GM23338 (cell line): ENCODE data around the gene SEC16A. TPM values are rescaled to one million over a fixed set of nuclear protein-coding genes. Genes with fewer than 3 reads are reported as not detected.
"Not testable (repeated sequence)": the region's sequence is repeated elsewhere in the genome, so short reads cannot be mapped to it uniquely, and the experiment has no call there.

Source experiments
- ATAC-seq: fragments of 200-7000 bp; cut with Tn5 transposase; 3 replicates; pipeline ENCODE4 v1.9.1; 2020
- DNase-seq: peaks from one replicate; pipeline ENCODE4 v3.0.0-alpha.2; 2015; ENCODE audit warnings: low spot score
- H2AFZ ChIP-seq: fragments of 200-600 bp; sonication (generic); 2 replicates; pipeline ENCODE4 v1.8.0; 2016; ENCODE audit warnings: antibody characterized with exemption, mild to moderate bottlenecking, moderate library complexity
- H3F3A ChIP-seq: fragments of 200-600 bp; sonication (generic); replicated peaks from 2 replicates; pipeline ENCODE4 v1.8.0; 2017; ENCODE audit warnings: antibody characterized with exemption, mixed run types, low read depth
- H3K27ac ChIP-seq: fragments of 200-600 bp; sonication (generic); 2 replicates; pipeline ENCODE4 v1.6.1; 2016; ENCODE audit warnings: low read depth
- H3K27me3 ChIP-seq: fragments of 200-600 bp; sonication (generic); 2 replicates; pipeline ENCODE4 v1.8.0; 2016; ENCODE audit warnings: mild to moderate bottlenecking, mixed run types, moderate library complexity; ENCODE audit not compliant: insufficient read depth
- H3K36me3 ChIP-seq: fragments of 200-600 bp; sonication (generic); 2 replicates; pipeline ENCODE4 v1.8.0; 2016; ENCODE audit warnings: mild to moderate bottlenecking; ENCODE audit not compliant: insufficient read depth
- H3K4me1 ChIP-seq: fragments of 200-600 bp; sonication (generic); 2 replicates; pipeline ENCODE4 v1.8.0; 2016; ENCODE audit warnings: mild to moderate bottlenecking, moderate library complexity; ENCODE audit not compliant: insufficient read depth
- H3K4me2 ChIP-seq: fragments of 200-600 bp; sonication (generic); 2 replicates; pipeline ENCODE4 v1.7.1; 2017; ENCODE audit warnings: mixed run types
- H3K4me3 ChIP-seq: fragments of 200-600 bp; sonication (generic); 2 replicates; pipeline ENCODE4 v1.6.1; 2016; ENCODE audit warnings: mixed run types
- H3K79me2 ChIP-seq: fragments of 200-600 bp; sonication (generic); replicated peaks from 2 replicates; pipeline ENCODE4 v1.8.0; 2017; ENCODE audit warnings: mild to moderate bottlenecking; ENCODE audit not compliant: insufficient read depth
- H3K9me2 ChIP-seq: fragments of 200-600 bp; sonication (generic); 2 replicates; pipeline ENCODE4 v1.8.0; 2017; ENCODE audit not compliant: insufficient read depth
- H4K20me1 ChIP-seq: fragments of 200-600 bp; sonication (generic); replicated peaks from 2 replicates; pipeline ENCODE4 v1.8.0; 2017; ENCODE audit warnings: mild to moderate bottlenecking; ENCODE audit not compliant: insufficient read depth
- H3K27ac Mint-ChIP-seq: 2 replicates; pipeline ENCODE4 v1.8.0; 2020; ENCODE audit warnings: inconsistent platforms, mild to moderate bottlenecking, moderate library complexity, mixed read lengths
- H3K27me3 Mint-ChIP-seq: 3 replicates; pipeline ENCODE4 v1.8.0; 2022; ENCODE audit warnings: low read depth, mild to moderate bottlenecking, moderate library complexity, mixed read lengths, inconsistent platforms; ENCODE audit not compliant: insufficient read depth, poor library complexity
- H3K36me3 Mint-ChIP-seq: 3 replicates; pipeline ENCODE4 v1.8.0; 2021; ENCODE audit warnings: low read depth, mild to moderate bottlenecking, inconsistent platforms, moderate library complexity, mixed read lengths
- H3K4me1 Mint-ChIP-seq: 3 replicates; pipeline ENCODE4 v1.8.0; 2020; ENCODE audit warnings: mild to moderate bottlenecking, inconsistent platforms, mixed read lengths
- H3K4me3 Mint-ChIP-seq: 3 replicates; pipeline ENCODE4 v1.8.0; 2021; ENCODE audit warnings: moderate library complexity, mild to moderate bottlenecking, inconsistent platforms, mixed read lengths
- H3K9me3 Mint-ChIP-seq: 3 replicates; pipeline ENCODE4 v1.8.0; 2020; ENCODE audit warnings: moderate library complexity, mild to moderate bottlenecking, inconsistent platforms, mixed read lengths
- CREB1 ChIP-seq: fragments of 250-450 bp; sonication (Bioruptor Pico); IDR thresholded peaks from 2 replicates; pipeline ENCODE4 v1.5.0; 2020; ENCODE audit warnings: low read depth, mild to moderate bottlenecking, moderate library complexity
- EZH2 ChIP-seq: fragments of 200-600 bp; sonication (generic); IDR thresholded peaks from one replicate; pipeline ENCODE4 v1.8.0; 2017; ENCODE audit warnings: antibody characterized with exemption, mild to moderate bottlenecking, low read depth; ENCODE audit not compliant: unreplicated experiment
- JUNB ChIP-seq: IDR thresholded peaks from one replicate; pipeline ENCODE4 v1.6.1; 2016; ENCODE audit warnings: antibody characterized with exemption; ENCODE audit not compliant: unreplicated experiment
- NANOG ChIP-seq: IDR thresholded peaks from 2 replicates; pipeline ENCODE4 v1.6.1; 2016; ENCODE audit warnings: antibody characterized with exemption, borderline replicate concordance
- STAT1 ChIP-seq: IDR thresholded peaks from one replicate; pipeline ENCODE4 v1.6.1; 2016; ENCODE audit warnings: antibody characterized with exemption; ENCODE audit not compliant: unreplicated experiment
- ZNF114 ChIP-seq: fragments of 250-450 bp; sonication (Bioruptor Pico); IDR thresholded peaks from 2 replicates; pipeline ENCODE4 v1.5.0; 2020; ENCODE audit warnings: mild to moderate bottlenecking, moderate library complexity
- ZNF331 ChIP-seq: fragments of 250-450 bp; sonication (Bioruptor Pico); IDR thresholded peaks from 2 replicates; pipeline ENCODE4 v1.5.0; 2020; ENCODE audit warnings: low read depth, mild to moderate bottlenecking, moderate library complexity
- polyA plus RNA-seq: library from polyadenylated mRNA; unstranded; fragments of >200 nt; fragmentation: Nextera tagmentation; extraction: Ambion mirVana; gene quantifications from 2 replicates; pipeline ENCODE4 v1.2.1, GENCODE V29; 2016
- total RNA-seq: library from RNA; depleted of rRNA; stranded (reverse); fragments of >200 nt; shearing (Covaris generic); gene quantifications from 2 replicates; pipeline ENCODE4 v1.2.3, GENCODE V29; 2014
- TF ChIP-seq, protein P1 (sequence below): IDR thresholded peaks from one replicate; pipeline ENCODE4 v1.6.1; 2018; ENCODE audit warnings: antibody characterized with exemption; ENCODE audit not compliant: unreplicated experiment
- TF ChIP-seq, protein P2 (sequence below): fragments of 250-450 bp; sonication (Bioruptor Pico); IDR thresholded peaks from 2 replicates; pipeline ENCODE4 v1.5.0; 2020; ENCODE audit warnings: mild to moderate bottlenecking, moderate library complexity
- TF ChIP-seq, protein P3 (sequence below): IDR thresholded peaks from 2 replicates; pipeline ENCODE4 v1.6.1; 2016; ENCODE audit warnings: antibody characterized with exemption

SEC16A gene
- total and polyA plus RNA-seq, 2 experiments from 2014 or later, result 34.0 to 59.2 TPM

DNA sequence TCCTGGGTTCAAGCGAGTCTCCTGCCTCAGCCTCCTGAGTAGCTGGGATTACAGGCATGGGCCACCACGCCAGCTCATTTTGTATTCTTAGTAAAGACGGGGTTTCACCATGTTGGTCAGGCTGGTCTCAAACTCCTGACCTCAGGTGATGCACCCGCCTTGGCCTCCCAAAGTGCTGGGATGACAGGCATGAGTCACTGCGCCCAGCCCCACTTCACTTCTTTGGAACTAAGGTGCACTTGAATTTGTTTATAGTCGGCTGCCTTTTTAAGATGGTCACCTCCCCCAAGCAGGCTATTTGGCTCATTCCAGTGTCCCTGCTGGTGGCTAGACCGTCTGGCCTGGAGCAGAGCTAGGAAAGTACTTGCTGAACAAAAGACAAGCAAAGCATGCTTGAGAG lies 57.5 kb downstream of the SEC16A start:
- H3K9me2 ChIP-seq, H3K79me2 ChIP-seq, H3K4me3 Mint-ChIP-seq, DNase-seq, H3K4me1 ChIP-seq, H3K4me1 Mint-ChIP-seq, H3K36me3 ChIP-seq, H3K27ac Mint-ChIP-seq, H3F3A ChIP-seq, H3K4me3 ChIP-seq, H3K27me3 ChIP-seq, H3K27me3 Mint-ChIP-seq, ATAC-seq, H3K9me3 Mint-ChIP-seq, H3K4me2 ChIP-seq, H4K20me1 ChIP-seq, H2AFZ ChIP-seq: not testable (repeated sequence)
- H3K36me3 Mint-ChIP-seq, result peaks cover 53% of the 10 kb centered on the region
- H3K27ac ChIP-seq, result 0 out of 2 replicates have a peak overlapping the region, but pooled peaks have one; percentile 19

DNA sequence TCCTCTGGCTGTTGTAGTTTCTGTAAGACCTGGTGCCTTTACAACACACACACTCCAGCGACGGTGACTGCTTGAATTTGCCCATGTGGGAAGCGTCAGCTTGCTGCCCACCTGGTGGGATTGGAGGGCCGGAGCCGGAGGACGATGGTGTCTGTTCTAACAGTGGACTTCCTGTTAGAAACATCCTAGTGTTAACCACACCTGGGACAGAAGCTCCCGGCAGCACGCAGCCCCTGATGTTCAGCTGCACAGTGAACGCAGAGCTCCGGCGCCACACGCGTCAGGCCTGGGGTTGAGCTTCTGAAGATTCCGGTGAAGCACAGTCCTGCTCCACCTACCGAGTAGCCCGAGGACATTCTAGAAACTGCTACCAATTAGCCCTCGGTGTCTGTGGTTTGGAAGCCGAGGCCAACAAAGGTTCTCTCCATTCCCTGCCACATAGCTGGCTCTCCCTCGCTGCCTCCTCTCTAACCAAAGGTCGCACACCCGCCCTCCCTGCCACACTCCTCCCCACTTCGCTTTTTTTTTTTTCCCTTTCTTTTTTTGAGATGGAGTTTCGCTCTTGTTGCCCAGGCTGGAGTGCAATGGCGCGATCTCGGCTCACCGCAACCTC lies 58.0 kb downstream of the SEC16A start:
- Histone ChIP-seq H3K4me3 (no peak overlapping the region), H3K4me1 (no peaks in the 10 kb centered on the region), H4K20me1 (peaks cover 4% of the 10 kb centered on the region; the same call in 1 of the 2 replicates), H3K27me3 (no peaks in the 10 kb centered on the region), H2AFZ (no peak overlapping the region), H3K4me2 (no peak overlapping the region), H3K9me2 (no peaks in the 10 kb centered on the region), H3K79me2 (no peaks in the 10 kb centered on the region), H3F3A (0 out of 2 replicates have a peak, but pooled peaks cover 4% of the 10 kb centered on the region), H3K27ac (0 out of 2 replicates have a peak overlapping the region, but pooled peaks have one; percentile 19), H3K36me3 (peaks cover 3% of the 10 kb centered on the region; the same call in 1 of the 2 replicates)
- no peak overlapping the region for H3K4me3 Mint-ChIP-seq
- no peak for DNase-seq
- H3K9me3 Mint-ChIP-seq, result no peaks in the 10 kb centered on the region
- peaks cover 54% of the 10 kb centered on the region for H3K36me3 Mint-ChIP-seq
- no peak overlapping the region for H3K27ac Mint-ChIP-seq
- peaks cover 5% of the 10 kb centered on the region for H3K27me3 Mint-ChIP-seq
- no peak for ATAC-seq
- no peaks in the 10 kb centered on the region for H3K4me1 Mint-ChIP-seq
- TF ChIP-seq JUNB (no peak), NANOG (no peak), ZNF114 (no peak), STAT1 (no peak), CREB1 (CRISPR knock-in tag) (no peak), ZNF331 (CRISPR knock-in tag) (no peak), EZH2 (no peak)
- TF ChIP-seq, protein P1, sequence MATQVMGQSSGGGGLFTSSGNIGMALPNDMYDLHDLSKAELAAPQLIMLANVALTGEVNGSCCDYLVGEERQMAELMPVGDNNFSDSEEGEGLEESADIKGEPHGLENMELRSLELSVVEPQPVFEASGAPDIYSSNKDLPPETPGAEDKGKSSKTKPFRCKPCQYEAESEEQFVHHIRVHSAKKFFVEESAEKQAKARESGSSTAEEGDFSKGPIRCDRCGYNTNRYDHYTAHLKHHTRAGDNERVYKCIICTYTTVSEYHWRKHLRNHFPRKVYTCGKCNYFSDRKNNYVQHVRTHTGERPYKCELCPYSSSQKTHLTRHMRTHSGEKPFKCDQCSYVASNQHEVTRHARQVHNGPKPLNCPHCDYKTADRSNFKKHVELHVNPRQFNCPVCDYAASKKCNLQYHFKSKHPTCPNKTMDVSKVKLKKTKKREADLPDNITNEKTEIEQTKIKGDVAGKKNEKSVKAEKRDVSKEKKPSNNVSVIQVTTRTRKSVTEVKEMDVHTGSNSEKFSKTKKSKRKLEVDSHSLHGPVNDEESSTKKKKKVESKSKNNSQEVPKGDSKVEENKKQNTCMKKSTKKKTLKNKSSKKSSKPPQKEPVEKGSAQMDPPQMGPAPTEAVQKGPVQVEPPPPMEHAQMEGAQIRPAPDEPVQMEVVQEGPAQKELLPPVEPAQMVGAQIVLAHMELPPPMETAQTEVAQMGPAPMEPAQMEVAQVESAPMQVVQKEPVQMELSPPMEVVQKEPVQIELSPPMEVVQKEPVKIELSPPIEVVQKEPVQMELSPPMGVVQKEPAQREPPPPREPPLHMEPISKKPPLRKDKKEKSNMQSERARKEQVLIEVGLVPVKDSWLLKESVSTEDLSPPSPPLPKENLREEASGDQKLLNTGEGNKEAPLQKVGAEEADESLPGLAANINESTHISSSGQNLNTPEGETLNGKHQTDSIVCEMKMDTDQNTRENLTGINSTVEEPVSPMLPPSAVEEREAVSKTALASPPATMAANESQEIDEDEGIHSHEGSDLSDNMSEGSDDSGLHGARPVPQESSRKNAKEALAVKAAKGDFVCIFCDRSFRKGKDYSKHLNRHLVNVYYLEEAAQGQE, result no peak
- TF ChIP-seq, protein P2, sequence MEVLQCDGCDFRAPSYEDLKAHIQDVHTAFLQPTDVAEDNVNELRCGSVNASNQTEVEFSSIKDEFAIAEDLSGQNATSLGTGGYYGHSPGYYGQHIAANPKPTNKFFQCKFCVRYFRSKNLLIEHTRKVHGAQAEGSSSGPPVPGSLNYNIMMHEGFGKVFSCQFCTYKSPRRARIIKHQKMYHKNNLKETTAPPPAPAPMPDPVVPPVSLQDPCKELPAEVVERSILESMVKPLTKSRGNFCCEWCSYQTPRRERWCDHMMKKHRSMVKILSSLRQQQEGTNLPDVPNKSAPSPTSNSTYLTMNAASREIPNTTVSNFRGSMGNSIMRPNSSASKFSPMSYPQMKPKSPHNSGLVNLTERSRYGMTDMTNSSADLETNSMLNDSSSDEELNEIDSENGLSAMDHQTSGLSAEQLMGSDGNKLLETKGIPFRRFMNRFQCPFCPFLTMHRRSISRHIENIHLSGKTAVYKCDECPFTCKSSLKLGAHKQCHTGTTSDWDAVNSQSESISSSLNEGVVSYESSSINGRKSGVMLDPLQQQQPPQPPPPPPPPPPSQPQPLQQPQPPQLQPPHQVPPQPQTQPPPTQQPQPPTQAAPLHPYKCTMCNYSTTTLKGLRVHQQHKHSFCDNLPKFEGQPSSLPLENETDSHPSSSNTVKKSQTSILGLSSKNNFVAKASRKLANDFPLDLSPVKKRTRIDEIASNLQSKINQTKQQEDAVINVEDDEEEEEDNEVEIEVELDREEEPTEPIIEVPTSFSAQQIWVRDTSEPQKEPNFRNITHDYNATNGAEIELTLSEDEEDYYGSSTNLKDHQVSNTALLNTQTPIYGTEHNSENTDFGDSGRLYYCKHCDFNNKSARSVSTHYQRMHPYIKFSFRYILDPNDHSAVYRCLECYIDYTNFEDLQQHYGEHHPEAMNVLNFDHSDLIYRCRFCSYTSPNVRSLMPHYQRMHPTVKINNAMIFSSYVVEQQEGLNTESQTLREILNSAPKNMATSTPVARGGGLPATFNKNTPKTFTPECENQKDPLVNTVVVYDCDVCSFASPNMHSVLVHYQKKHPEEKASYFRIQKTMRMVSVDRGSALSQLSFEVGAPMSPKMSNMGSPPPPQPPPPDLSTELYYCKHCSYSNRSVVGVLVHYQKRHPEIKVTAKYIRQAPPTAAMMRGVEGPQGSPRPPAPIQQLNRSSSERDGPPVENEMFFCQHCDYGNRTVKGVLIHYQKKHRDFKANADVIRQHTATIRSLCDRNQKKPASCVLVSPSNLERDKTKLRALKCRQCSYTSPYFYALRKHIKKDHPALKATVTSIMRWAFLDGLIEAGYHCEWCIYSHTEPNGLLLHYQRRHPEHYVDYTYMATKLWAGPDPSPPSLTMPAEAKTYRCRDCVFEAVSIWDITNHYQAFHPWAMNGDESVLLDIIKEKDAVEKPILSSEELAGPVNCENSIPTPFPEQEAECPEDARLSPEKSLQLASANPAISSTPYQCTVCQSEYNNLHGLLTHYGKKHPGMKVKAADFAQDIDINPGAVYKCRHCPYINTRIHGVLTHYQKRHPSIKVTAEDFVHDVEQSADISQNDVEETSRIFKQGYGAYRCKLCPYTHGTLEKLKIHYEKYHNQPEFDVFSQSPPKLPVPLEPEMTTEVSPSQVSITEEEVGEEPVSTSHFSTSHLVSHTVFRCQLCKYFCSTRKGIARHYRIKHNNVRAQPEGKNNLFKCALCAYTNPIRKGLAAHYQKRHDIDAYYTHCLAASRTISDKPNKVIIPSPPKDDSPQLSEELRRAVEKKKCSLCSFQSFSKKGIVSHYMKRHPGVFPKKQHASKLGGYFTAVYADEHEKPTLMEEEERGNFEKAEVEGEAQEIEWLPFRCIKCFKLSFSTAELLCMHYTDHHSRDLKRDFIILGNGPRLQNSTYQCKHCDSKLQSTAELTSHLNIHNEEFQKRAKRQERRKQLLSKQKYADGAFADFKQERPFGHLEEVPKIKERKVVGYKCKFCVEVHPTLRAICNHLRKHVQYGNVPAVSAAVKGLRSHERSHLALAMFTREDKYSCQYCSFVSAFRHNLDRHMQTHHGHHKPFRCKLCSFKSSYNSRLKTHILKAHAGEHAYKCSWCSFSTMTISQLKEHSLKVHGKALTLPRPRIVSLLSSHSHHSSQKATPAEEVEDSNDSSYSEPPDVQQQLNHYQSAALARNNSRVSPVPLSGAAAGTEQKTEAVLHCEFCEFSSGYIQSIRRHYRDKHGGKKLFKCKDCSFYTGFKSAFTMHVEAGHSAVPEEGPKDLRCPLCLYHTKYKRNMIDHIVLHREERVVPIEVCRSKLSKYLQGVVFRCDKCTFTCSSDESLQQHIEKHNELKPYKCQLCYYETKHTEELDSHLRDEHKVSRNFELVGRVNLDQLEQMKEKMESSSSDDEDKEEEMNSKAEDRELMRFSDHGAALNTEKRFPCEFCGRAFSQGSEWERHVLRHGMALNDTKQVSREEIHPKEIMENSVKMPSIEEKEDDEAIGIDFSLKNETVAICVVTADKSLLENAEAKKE (CRISPR knock-in tag), result no peak
- TF ChIP-seq, protein P3, sequence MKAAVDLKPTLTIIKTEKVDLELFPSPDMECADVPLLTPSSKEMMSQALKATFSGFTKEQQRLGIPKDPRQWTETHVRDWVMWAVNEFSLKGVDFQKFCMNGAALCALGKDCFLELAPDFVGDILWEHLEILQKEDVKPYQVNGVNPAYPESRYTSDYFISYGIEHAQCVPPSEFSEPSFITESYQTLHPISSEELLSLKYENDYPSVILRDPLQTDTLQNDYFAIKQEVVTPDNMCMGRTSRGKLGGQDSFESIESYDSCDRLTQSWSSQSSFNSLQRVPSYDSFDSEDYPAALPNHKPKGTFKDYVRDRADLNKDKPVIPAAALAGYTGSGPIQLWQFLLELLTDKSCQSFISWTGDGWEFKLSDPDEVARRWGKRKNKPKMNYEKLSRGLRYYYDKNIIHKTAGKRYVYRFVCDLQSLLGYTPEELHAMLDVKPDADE, result no peak
